Measurements from ENCODE around the gene WNT5B.
A peak's percentile ranks its signal among the peaks of the same experiment; 100 is the strongest.

WNT5B gene

GRCh38 chr12:1628666-1629337 is at the start of gene WNT5B:
Gene WNT5B, plus strand, starts transcription at chr12:1629231. Its CDS starts 2,124 bp downstream, at chr12:1631355.
- peaks cover 16% of the 10 kb centered on the region for H3K4me1 Mint-ChIP-seq
- H3K36me3 Mint-ChIP-seq: no peaks in the 10 kb centered on the region
- peaks cover 33% of the 10 kb centered on the region for H3K27me3 Mint-ChIP-seq
- H3K9me3 Mint-ChIP-seq: no peaks in the 10 kb centered on the region
- H3K27ac Mint-ChIP-seq: no peak within 1 kb of the TSS
- peak within 1 kb of the TSS; percentile 67 for H3K4me3 Mint-ChIP-seq

GRCh38 chr12:1579651-1580435 is 49.2 kb upstream of the WNT5B start:
- H3K9me3 Mint-ChIP-seq: no peaks in the 10 kb centered on the region
- H3K27me3 Mint-ChIP-seq: no peaks in the 10 kb centered on the region
- no peak overlapping the region for H3K27ac Mint-ChIP-seq
- peaks cover 12% of the 10 kb centered on the region for H3K4me1 Mint-ChIP-seq
- no peaks in the 10 kb centered on the region for H3K36me3 Mint-ChIP-seq
- H3K4me3 Mint-ChIP-seq: no peak overlapping the region

- Mint-ChIP-seq H3K27me3 (no peaks in the 10 kb centered on the region), H3K9me3 (no peaks in the 10 kb centered on the region), H3K4me1 (peaks cover 7% of the 10 kb centered on the region), H3K27ac (no peak overlapping the region), H3K36me3 (no peaks in the 10 kb centered on the region), H3K4me3 (no peak overlapping the region)
Observed at GRCh38 chr12:1580526-1580925, 48.5 kb upstream of the WNT5B start.

- H3K9me3 Mint-ChIP-seq: no peaks in the 10 kb centered on the region
- H3K4me1 Mint-ChIP-seq: peaks cover 7% of the 10 kb centered on the region
- no peak overlapping the region for H3K27ac Mint-ChIP-seq
- no peak overlapping the region for H3K4me3 Mint-ChIP-seq
- H3K36me3 Mint-ChIP-seq: no peaks in the 10 kb centered on the region
- no peaks in the 10 kb centered on the region for H3K27me3 Mint-ChIP-seq
Observed at GRCh38 chr12:1581973-1582708, 46.9 kb upstream of the WNT5B start.

GRCh38 chr12:1582709-1583050 is 46.4 kb upstream of the WNT5B start:
- Mint-ChIP-seq H3K27me3 (no peaks in the 10 kb centered on the region), H3K36me3 (no peaks in the 10 kb centered on the region), H3K4me3 (no peak overlapping the region), H3K9me3 (no peaks in the 10 kb centered on the region), H3K4me1 (peaks cover 13% of the 10 kb centered on the region), H3K27ac (no peak overlapping the region)

GRCh38 chr12:1583421-1584078 is 45.5 kb upstream of the WNT5B start:
- Mint-ChIP-seq H3K27ac (no peak overlapping the region), H3K4me3 (no peak overlapping the region), H3K36me3 (no peaks in the 10 kb centered on the region), H3K9me3 (no peaks in the 10 kb centered on the region), H3K27me3 (no peaks in the 10 kb centered on the region), H3K4me1 (peaks cover 22% of the 10 kb centered on the region)

GRCh38 chr12:1584326-1584725 is 44.7 kb upstream of the WNT5B start:
- Mint-ChIP-seq H3K4me3 (no peak overlapping the region), H3K9me3 (no peaks in the 10 kb centered on the region), H3K36me3 (no peaks in the 10 kb centered on the region), H3K27me3 (no peaks in the 10 kb centered on the region), H3K4me1 (peaks cover 29% of the 10 kb centered on the region), H3K27ac (no peak overlapping the region)

- peak overlapping the region; percentile 51 for H3K4me3 Mint-ChIP-seq
- H3K36me3 Mint-ChIP-seq: peaks cover 7% of the 10 kb centered on the region
Observed at GRCh38 chr12:1587927-1588574, 41.0 kb upstream of the WNT5B start.

GRCh38 chr12:1588575-1588947 is 40.5 kb upstream of the WNT5B start:
- H3K4me1 Mint-ChIP-seq: peaks cover 64% of the 10 kb centered on the region
- peak overlapping the region; percentile 85 for H3K27ac Mint-ChIP-seq
- H3K4me3 Mint-ChIP-seq: peak overlapping the region; percentile 51
- H3K36me3 Mint-ChIP-seq: peaks cover 7% of the 10 kb centered on the region
- H3K9me3 Mint-ChIP-seq: no peaks in the 10 kb centered on the region
- H3K27me3 Mint-ChIP-seq: no peaks in the 10 kb centered on the region

More at GRCh38 chr12:1587927-1588574, 41.0 kb upstream of the WNT5B start:
- Mint-ChIP-seq H3K4me1 (peaks cover 66% of the 10 kb centered on the region), H3K9me3 (no peaks in the 10 kb centered on the region), H3K27me3 (no peaks in the 10 kb centered on the region), H3K27ac (peak overlapping the region; percentile 85)

GRCh38 chr12:1590221-1590979 is 38.6 kb upstream of the WNT5B start:
- H3K36me3 Mint-ChIP-seq: peaks cover 7% of the 10 kb centered on the region
- no peaks in the 10 kb centered on the region for H3K27me3 Mint-ChIP-seq
- peak overlapping the region; percentile 91 for H3K27ac Mint-ChIP-seq
- peak overlapping the region; percentile 88 for H3K4me3 Mint-ChIP-seq
- no peaks in the 10 kb centered on the region for H3K9me3 Mint-ChIP-seq
- H3K4me1 Mint-ChIP-seq: peaks cover 69% of the 10 kb centered on the region

GRCh38 chr12:1591034-1591433 is 38.0 kb upstream of the WNT5B start:
- H3K4me3 Mint-ChIP-seq: peak overlapping the region; percentile 88
- peak overlapping the region; percentile 91 for H3K27ac Mint-ChIP-seq
- H3K9me3 Mint-ChIP-seq: no peaks in the 10 kb centered on the region
- H3K27me3 Mint-ChIP-seq: no peaks in the 10 kb centered on the region
- H3K4me1 Mint-ChIP-seq: peaks cover 76% of the 10 kb centered on the region
- H3K36me3 Mint-ChIP-seq: peaks cover 7% of the 10 kb centered on the region

GRCh38 chr12:1591543-1591942 is 37.5 kb upstream of the WNT5B start:
- Mint-ChIP-seq H3K27ac (peak overlapping the region; percentile 91), H3K36me3 (peaks cover 7% of the 10 kb centered on the region), H3K4me3 (peak overlapping the region; percentile 88), H3K9me3 (no peaks in the 10 kb centered on the region), H3K27me3 (no peaks in the 10 kb centered on the region), H3K4me1 (peaks cover 76% of the 10 kb centered on the region)

- Mint-ChIP-seq H3K36me3 (peaks cover 7% of the 10 kb centered on the region), H3K4me1 (peaks cover 72% of the 10 kb centered on the region), H3K4me3 (peak overlapping the region; percentile 88), H3K27me3 (no peaks in the 10 kb centered on the region), H3K27ac (peak overlapping the region; percentile 91), H3K9me3 (no peaks in the 10 kb centered on the region)
Observed at GRCh38 chr12:1592444-1593173, 36.4 kb upstream of the WNT5B start.
